Right atrium auricular region (tissue), 2 donors: Measurements from ENCODE around the gene TRIM56. TPM values are rescaled to one million over a fixed set of nuclear protein-coding genes. Genes with fewer than 3 reads are reported as not detected.
A peak's percentile ranks its signal among the peaks of the same experiment; 100 is the strongest.

Source experiments
- DNase-seq: peaks from one replicate; pipeline ENCODE4 v3.0.0-alpha.2; 2019; ENCODE audit warnings: low spot score
- H3K27ac ChIP-seq, 2 donors: fragments of 200-600 bp; sonication (generic); 1 replicate in 1 of 2; 2 replicates in 1 of 2; pipeline ENCODE4 v1.5.1; 2016 to 2019
- H3K27me3 ChIP-seq, 2 donors: fragments of 200-600 bp; sonication (generic); one replicate each; pipeline versions ENCODE4 v1.5.1 to v1.6.0; 2017 to 2019
- H3K36me3 ChIP-seq: fragments of 200-600 bp; sonication (generic); one replicate; pipeline ENCODE4 v1.5.1; 2016
- H3K4me1 ChIP-seq, 2 donors: fragments of 200-600 bp; sonication (generic); one replicate each; pipeline versions ENCODE4 v1.5.1 to v1.6.0; 2017 to 2019
- H3K4me3 ChIP-seq, 2 donors: fragments of 200-600 bp; sonication (generic); 1 replicate in 1 of 2; 2 replicates in 1 of 2; pipeline ENCODE4 v1.5.1; 2017 to 2019; ENCODE audit warnings: mild to moderate bottlenecking in 1 of 2, moderate library complexity in 1 of 2
- H3K9me3 ChIP-seq, 2 donors: fragments of 200-600 bp; sonication (generic); one replicate each; pipeline ENCODE4 v1.5.1; 2019
- CTCF ChIP-seq, 2 donors: fragments of 200-600 bp; sonication (generic); IDR thresholded peaks; one replicate each; pipeline ENCODE4 v1.5.1; 2019; ENCODE audit warnings: antibody characterized with exemption in 2 of 2
- total RNA-seq, 2 donors: library from RNA; depleted of rRNA; stranded (reverse); fragments of >200 nt; gene quantifications; one replicate each; pipeline ENCODE4 v1.1.0, GENCODE V29; 2016

Gene TRIM56
- total RNA-seq, 2 donors from 2014 or later: 10.2 to 15.2 TPM

- no peak overlapping the region for H3K4me3 ChIP-seq
- no peak overlapping the region for H3K27ac ChIP-seq
- DNase-seq: no peak
- H3K36me3 ChIP-seq: no peaks in the 10 kb centered on the region
- H3K4me1 ChIP-seq: peaks cover 0 to 43% of the 10 kb centered on the region in 2 donors
- no peaks in the 10 kb centered on the region for H3K27me3 ChIP-seq
- H3K9me3 ChIP-seq: no peaks in the 10 kb centered on the region
- TF ChIP-seq CTCF (IDR thresholded peaks at IDR 0.05): no peak
Measured at GRCh38 chr7:101096331-101096956, 11.2 kb downstream of the TRIM56 start.

GRCh38 chr7:101096957-101097347, 11.7 kb downstream of the TRIM56 start:
- no peaks in the 10 kb centered on the region for H3K36me3 ChIP-seq
- H3K27ac ChIP-seq: no peak overlapping the region
- DNase-seq: no peak
- H3K4me3 ChIP-seq: no peak overlapping the region
- peaks cover 0 to 43% of the 10 kb centered on the region in 2 donors for H3K4me1 ChIP-seq
- no peaks in the 10 kb centered on the region for H3K9me3 ChIP-seq
- TF ChIP-seq CTCF (IDR thresholded peaks at IDR 0.05): no peak
- no peaks in the 10 kb centered on the region for H3K27me3 ChIP-seq

- Histone ChIP-seq H3K9me3 (no peaks in the 10 kb centered on the region), H3K4me3 (no peak overlapping the region), H3K27ac (no peak overlapping the region), H3K27me3 (no peaks in the 10 kb centered on the region), H3K36me3 (no peaks in the 10 kb centered on the region), H3K4me1 (peaks cover 0 to 43% of the 10 kb centered on the region in 2 donors)
- no peak for TF ChIP-seq CTCF (IDR thresholded peaks at IDR 0.05)
- no peak for DNase-seq
Measured at GRCh38 chr7:101097561-101097960, 12.3 kb downstream of the TRIM56 start.

GRCh38 chr7:101099969-101100781, 14.9 kb downstream of the TRIM56 start:
- Histone ChIP-seq H3K9me3 (no peaks in the 10 kb centered on the region), H3K27ac (peak overlapping the region; percentile 67 to 79), H3K36me3 (no peaks in the 10 kb centered on the region), H3K27me3 (no peaks in the 10 kb centered on the region), H3K4me3 (no peak overlapping the region), H3K4me1 (peaks cover 0 to 37% of the 10 kb centered on the region in 2 donors)
- TF ChIP-seq CTCF (IDR thresholded peaks at IDR 0.05): peak in 1 of 2 donors; percentile 16
- peak; percentile 99 for DNase-seq

GRCh38 chr7:101100858-101101847, 15.9 kb downstream of the TRIM56 start:
- no peaks in the 10 kb centered on the region for H3K27me3 ChIP-seq
- no peak for DNase-seq
- no peak overlapping the region for H3K4me3 ChIP-seq

More at GRCh38 chr7:101100858-101101847, 15.9 kb downstream of the TRIM56 start:
- no peaks in the 10 kb centered on the region for H3K36me3 ChIP-seq
- H3K27ac ChIP-seq: peak overlapping the region; percentile 67 to 79
- TF ChIP-seq CTCF (IDR thresholded peaks at IDR 0.05): no peak
- no peaks in the 10 kb centered on the region for H3K9me3 ChIP-seq
- peaks cover 0 to 28% of the 10 kb centered on the region in 2 donors for H3K4me1 ChIP-seq
